ENCODE results near the gene DCUN1D1. TPM values are rescaled to one million over a fixed set of nuclear protein-coding genes. Genes with fewer than 3 reads are reported as not detected.

Gene DCUN1D1
- total RNA-seq, 1 experiment from 2014 or later = 71.7 TPM

DNA sequence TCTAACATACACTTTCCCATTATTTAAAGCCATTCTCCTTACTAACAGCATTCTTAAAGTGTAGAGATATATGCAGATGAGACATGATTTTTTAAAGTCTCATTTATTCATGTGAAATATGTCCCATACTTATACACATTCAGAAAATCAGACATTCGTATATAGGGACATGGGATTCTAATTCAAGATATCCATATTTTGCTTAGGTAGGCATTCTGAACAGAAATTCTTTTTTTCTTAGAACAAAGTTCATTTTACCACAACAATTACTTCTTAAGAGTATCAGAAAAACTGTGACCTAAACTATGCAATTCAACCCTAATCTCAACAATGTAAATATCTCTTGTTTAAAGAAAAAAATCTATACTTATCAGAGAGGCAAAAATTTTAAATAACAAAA is 16.2 kb downstream of the DCUN1D1 start:
- Histone ChIP-seq H3K9me3 (ENCODE audit: control insufficient read depth, low read depth, low read length) (no peaks in the 10 kb centered on the region), H2BK5ac (ENCODE audit: insufficient read length, low read length) (no peak overlapping the region), H3K79me2 (ENCODE audit: insufficient read depth, low read length) (peaks cover 4% of the 10 kb centered on the region), H3K23me2 (ENCODE audit: insufficient read length, low read depth, low read length, poor library complexity, severe bottlenecking) (no peaks in the 10 kb centered on the region), H3K79me1 (ENCODE audit: insufficient read depth, low read depth, low read length, poor library complexity, severe bottlenecking) (no peaks in the 10 kb centered on the region), H3K23ac (ENCODE audit: insufficient read length, low read depth, low read length) (no peak overlapping the region), H3K27ac (ENCODE audit: insufficient read length, low read depth, low read length) (no peak overlapping the region), H2BK15ac (ENCODE audit: low read depth, low read length) (no peak overlapping the region), H3K56ac (ENCODE audit: insufficient read length, low read depth, low read length) (no peak overlapping the region), H3K14ac (ENCODE audit: insufficient read depth, low read length) (no peak overlapping the region), H2AK5ac (ENCODE audit: insufficient read length, low read length) (no peak overlapping the region), H3K4ac (ENCODE audit: low read depth, low read length) (no peak overlapping the region), H4K8ac (replicated peaks; ENCODE audit: insufficient read length, low read depth, low read length) (no peak overlapping the region), H2BK120ac (ENCODE audit: low read depth, low read length, poor library complexity, severe bottlenecking) (no peak overlapping the region), H2BK20ac (ENCODE audit: low read depth, low read length, poor library complexity, severe bottlenecking) (no peak overlapping the region), H3K9ac (ENCODE audit: extremely low read depth, insufficient read length, low read length) (no peak overlapping the region), H2BK12ac (ENCODE audit: insufficient read length, low read depth, low read length) (no peak overlapping the region), H3K18ac (ENCODE audit: insufficient read length, low read depth, low read length) (no peak overlapping the region), H3T11ph (ENCODE audit: low read length) (no peak overlapping the region), H3K4me1 (ENCODE audit: insufficient read depth, low read length) (peaks cover 5% of the 10 kb centered on the region; the same call in 1 of the 2 replicates), H4K91ac (ENCODE audit: insufficient read length, low read depth, low read length) (no peak overlapping the region), H3K27me3 (ENCODE audit: insufficient read depth, low read length) (no peaks in the 10 kb centered on the region), H2AFZ (ENCODE audit: low read length) (no peak overlapping the region), H3K4me2 (ENCODE audit: insufficient read depth, insufficient read length, low read length) (no peak overlapping the region), H4K20me1 (ENCODE audit: control insufficient read depth, insufficient read depth, insufficient read length) (no peaks in the 10 kb centered on the region), H4K5ac (ENCODE audit: insufficient read length, low read depth, low read length) (no peak overlapping the region)
- TF ChIP-seq, protein P1, sequence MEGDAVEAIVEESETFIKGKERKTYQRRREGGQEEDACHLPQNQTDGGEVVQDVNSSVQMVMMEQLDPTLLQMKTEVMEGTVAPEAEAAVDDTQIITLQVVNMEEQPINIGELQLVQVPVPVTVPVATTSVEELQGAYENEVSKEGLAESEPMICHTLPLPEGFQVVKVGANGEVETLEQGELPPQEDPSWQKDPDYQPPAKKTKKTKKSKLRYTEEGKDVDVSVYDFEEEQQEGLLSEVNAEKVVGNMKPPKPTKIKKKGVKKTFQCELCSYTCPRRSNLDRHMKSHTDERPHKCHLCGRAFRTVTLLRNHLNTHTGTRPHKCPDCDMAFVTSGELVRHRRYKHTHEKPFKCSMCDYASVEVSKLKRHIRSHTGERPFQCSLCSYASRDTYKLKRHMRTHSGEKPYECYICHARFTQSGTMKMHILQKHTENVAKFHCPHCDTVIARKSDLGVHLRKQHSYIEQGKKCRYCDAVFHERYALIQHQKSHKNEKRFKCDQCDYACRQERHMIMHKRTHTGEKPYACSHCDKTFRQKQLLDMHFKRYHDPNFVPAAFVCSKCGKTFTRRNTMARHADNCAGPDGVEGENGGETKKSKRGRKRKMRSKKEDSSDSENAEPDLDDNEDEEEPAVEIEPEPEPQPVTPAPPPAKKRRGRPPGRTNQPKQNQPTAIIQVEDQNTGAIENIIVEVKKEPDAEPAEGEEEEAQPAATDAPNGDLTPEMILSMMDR (conservative IDR thresholded peaks at IDR 0.05) = no peak
- Mint-ChIP-seq H3K4me1 (peaks cover 20 to 22% of the 10 kb centered on the region in 2 experiments), H3K36me3 (ENCODE audit: insufficient read depth in 1 of 3, low read depth in 3 of 3) (peaks cover 0 to 20% (median 11%) of the 10 kb centered on the region in 3 experiments; a peak in 5 of 7 replicates), H3K9me3 (no peaks in the 10 kb centered on the region), H3K4me3 (no peak overlapping the region), H3K27me3 (ENCODE audit: low read depth) (no peaks in the 10 kb centered on the region), H3K27ac (no peak overlapping the region)
- no CpG with 5 or more reads among the region's 1 CpG for WGBS (ENCODE audit: extremely low coverage, insufficient read length, low lambda C conversion rate)
- DNase-seq = no peak
